GM19193 (cell line): ENCODE measurements around the gene NKAIN2.

Experiments
- POLR2A ChIP-seq: IDR thresholded peaks from 4 replicates; pipeline ENCODE4 v1.6.1; 2011; ENCODE audit not compliant: insufficient read depth, insufficient read length; ENCODE audit errors: extremely low read depth

The NKAIN2 gene

DNA sequence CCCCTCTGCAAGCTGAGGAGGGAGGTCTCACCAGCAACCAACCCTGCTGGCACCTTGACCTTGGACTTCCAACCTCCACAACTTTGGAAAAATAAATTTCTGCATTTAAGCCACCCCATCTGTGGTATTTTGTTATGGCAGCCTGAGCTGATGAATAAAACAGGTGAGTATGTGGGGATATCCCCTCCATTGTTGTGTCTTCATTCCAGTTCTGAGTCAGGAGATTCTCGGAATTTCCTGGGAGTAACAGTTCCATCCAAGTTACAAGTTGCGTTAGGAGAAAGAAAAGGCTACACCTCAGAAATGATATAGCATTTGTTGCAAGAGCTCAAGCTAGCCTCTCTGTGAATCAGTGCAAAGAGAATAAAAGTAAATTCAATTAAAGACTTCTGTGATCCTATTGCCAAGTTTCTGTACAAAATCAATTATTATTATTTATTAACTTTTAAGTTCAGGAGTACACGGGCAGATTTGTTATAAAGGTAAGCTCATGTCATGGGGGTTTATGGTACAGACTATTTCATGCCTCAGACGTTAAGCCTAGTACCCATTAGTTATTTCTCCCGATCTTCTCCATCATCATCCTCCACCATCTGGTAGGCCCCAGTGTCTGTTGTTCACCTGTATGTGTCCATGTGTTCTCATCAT, 153.0 kb downstream of the NKAIN2 start:
- TF ChIP-seq POLR2A = no peak

DNA sequence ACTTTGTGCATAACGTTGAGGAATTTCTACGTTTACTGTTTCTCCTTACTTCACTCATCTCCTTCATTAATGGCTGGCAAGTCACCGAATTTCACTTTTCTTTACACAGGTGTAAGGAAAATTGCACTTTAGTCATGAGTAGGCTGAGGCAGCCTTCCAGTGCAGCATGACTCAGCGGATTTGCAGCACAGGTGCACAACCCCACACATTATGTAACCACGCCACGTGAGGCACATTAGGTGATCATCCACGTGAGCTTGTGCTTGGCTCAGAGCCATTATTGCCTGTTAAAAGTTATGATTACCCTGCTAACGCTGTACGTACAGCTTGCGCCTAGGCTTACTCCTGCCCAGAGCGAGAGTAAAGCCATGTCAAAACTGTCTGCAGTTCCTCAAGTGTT, 158.8 kb downstream of the NKAIN2 start:
- TF ChIP-seq POLR2A = no peak

DNA sequence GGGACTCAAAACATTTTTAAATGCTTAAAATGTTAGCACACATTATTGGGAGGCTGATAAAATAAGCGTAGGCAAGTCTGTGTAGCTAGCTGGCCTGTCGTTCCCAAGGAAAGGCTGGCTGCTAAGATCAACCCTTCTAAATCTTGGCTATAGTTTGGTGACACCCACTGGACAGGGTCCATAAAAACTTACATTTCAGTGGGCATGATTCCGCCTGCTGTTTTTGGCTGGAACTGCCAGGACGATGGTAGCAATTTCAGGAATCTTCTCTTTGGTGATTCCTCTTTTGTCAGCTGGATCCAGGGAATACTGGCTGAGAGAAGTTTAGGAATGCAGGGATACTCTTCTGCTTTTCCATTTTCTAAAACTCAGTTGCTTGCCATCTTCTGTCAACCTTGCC, 162.2 kb downstream of the NKAIN2 start:
- TF ChIP-seq POLR2A = no peak

DNA sequence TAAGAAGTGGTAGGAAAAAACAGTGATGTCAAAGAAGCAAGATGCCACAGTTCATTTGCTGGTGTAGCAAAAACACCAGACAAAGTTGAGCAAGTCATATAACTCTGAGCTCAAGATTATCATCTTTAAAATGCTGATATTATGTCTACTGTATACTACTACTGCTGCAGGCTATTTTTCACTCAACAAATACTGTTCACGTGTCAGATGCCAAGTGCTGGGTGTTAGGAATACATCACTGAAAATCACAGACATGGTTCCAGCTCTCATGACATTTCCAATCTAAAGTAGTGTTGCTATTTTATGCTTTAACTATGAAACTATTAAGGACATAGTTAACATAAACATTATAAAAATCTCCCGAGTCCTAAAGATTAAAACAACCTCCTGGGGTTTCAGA, 163.0 kb downstream of the NKAIN2 start:
- TF ChIP-seq POLR2A = no peak

DNA sequence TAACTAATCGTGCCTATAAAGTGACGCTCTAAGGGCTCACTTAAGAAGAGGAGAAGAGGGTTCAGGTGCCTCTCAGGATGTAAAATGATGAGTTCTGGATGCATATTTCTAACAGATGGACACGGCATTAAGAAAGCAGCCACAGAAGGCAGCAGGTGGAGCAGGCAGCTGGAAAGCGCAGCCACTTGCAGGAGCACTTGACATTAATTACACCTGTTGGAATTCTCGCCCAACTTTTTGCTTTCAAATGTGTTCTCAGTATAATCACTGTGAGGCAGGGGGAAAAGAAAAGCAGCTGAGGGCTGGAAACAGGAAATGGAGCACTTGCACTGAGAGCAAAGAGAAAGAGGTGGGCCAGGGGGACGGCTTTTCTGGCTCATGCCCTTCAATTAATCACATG, 164.2 kb downstream of the NKAIN2 start:
- TF ChIP-seq POLR2A = no peak

DNA sequence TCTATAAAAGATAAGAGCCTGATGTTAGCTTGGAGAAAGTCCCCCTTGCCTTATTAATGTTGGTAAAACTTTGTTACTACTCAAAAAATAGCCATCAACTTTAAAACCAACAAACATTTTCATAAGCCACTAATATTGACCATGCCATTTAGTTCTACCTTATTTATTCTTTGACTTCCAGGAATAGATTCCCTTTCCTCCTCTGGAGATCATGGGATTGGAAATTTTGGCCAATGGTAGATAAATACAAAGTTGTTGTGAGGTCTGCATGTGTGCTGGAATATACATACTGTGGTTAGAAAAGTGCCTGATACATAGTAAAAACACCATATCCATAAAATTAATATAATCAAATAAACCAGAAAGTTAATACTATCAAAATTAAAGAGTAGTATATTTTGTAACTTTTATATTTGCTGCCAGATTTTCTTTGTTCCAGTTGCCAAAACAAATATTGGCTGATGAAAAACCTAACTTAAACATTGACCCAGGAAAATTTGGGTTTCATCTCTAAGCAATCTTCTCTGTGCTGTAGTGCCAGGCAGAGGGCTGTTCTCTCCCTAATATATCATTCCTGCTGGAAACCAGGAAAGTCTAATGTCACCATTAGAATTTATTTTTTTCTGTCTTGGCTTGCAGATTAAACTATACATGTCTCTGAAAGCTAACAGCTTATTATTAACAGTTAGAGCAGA, 169.1 kb downstream of the NKAIN2 start:
- no peak for TF ChIP-seq POLR2A

DNA sequence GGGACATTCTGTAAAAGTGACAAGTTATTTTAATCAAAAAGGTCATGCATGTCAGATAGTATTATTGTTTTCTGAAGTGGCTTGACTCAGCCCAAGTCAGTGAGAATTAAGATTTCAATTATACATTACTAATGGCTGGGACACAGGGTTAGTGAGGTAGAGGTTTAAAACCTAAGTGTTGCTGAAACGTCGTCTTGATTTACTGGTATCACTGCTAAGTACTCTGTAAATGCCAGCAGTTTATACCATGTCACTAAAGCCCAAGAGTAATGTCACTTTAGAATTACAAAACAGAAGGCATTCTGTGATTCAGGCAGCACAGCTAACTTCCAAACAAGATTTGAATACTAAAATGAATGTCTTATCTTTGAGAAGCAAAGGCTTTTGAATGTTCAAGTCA, 176.6 kb downstream of the NKAIN2 start:
- no peak for TF ChIP-seq POLR2A

DNA sequence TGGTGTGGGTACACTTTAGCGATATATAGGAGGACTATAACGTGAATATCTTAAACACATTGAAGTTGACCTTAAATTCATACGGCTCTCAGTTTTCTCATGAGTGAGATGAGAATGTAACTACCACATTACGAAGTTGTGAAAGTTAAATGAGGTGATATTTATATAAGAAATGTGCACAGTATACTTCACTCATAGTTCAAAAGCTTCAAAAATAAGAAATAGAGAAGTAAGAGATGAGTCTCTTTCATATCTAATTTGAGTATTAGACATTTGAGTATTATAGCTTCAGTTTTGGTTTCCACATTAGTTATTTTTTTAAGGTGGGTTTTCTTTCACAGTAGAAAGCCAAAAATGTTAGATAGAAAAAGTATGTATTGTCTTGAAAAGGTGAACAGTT, 183.3 kb downstream of the NKAIN2 start:
- TF ChIP-seq POLR2A = no peak

DNA sequence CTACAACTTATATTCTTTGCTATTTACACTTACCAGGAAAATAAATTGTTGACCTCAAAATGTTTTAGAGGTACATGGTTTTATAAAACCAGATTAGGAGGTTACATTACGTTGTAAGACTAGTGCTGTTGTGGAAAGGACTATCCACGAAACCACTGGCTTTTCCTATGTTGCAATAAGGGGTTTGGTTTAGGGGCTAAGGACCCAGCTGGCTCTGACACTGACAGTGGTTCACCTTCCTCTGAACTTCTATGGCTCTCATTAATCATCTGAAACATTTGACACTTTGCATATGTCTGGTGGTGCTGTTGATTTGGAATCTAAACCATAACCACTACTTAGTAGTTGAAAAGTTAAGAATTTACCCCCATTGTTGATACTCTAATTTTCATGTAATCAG, 186.7 kb downstream of the NKAIN2 start:
- no peak for TF ChIP-seq POLR2A

DNA sequence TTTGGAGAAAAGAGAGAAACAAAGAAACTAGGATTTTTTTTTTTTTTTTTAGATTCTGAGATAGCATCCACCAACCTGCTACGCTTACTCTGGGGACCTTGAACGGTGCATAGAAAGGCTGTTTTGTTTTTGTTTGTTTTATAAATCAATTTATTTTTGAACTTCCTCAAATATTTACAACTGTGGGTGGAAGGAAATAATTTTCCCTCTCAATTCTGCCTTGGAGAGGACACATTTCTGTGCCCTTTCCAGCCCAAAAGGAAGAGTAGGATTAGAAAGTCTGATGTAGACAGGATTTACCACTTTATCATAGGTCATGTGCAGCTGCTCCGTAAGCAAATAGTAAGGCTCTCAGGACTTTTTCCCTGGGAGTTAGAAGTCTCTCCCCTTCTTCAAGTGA, 190.5 kb downstream of the NKAIN2 start:
- TF ChIP-seq POLR2A = no peak

DNA sequence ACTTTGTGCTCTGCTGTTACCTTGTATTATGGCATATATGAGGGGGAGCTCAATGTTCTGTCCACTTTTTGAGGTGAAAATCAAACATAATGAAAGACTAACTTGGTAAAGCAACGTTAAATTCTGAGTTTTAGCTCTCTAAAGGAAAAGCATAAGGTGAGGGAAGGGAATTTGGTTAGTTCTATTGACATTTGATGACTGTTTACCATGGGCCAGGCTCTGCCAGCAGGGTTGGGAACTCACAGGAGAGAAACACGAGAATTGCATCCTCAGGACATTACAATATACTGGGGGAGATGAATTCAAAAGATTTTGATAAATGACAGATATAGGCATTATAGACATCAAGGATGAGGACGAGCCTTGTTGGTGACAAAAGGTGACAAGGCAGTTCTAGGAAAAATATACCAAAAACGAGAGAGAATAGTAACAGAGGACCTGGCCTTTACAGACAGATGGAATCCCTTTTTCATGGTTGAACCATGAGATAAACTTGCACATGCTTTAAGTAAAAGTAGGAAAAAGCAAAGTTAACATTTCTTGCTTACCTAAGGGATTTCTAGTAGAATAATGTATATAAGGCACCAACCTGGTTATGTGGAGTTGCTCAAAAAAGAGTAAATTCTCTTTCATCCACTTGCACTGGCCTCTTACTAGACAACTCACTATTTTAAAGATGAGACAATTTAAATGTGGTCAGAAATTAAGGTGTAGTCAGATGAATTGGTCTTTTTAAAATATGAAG, 191.4 kb downstream of the NKAIN2 start:
- TF ChIP-seq POLR2A = no peak

DNA sequence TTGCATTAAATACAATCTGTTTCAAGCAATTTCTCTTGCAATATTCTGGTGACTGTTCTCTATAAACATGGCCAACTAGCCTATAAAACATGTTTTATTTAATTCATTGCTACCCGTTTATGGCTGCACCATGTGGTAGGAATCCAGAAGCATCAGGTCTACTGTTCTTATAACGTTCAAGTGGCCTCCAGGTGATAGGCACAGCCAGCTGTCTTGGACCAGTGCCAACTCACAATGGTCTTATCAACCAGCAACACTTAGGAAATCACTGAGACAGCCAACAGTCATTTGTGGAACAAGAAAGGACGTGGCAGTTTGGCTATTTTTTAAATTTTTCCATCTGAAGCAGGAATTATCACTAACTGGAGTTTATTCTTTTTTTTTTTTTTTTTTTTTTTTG, 193.6 kb downstream of the NKAIN2 start:
- no peak for TF ChIP-seq POLR2A

DNA sequence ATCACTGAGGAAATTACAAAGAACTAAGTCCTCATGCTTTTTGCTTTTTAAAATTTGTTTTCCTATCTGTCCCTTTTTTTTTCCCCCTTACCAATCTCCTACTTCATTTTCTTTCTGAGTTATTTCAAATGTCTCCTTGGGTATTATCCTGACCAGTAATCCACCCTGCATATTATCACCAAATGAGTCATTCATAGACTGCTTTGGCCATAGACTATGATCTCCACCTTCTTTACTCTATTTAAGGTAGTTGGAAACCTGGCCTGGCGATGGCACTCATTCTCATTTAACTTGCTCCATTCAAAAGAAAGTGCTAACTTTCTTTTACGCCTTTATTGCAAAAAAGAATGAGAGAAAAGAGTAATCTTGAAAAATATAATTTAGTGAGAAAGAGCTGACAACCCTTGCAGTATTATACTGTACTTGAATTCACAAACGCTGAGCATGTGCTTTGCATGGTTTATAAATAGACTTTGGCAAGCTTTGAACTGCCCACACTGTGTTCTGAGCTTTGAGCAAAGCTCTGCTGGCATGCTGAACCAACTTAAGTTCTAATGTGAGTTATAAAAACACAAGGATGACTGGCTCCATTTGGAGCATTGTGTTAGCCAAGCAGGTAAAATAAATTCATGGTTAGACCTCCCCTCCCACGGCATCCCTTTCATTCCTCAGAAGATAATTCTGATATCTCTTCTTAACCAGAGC, 198.9 kb downstream of the NKAIN2 start:
- no peak for TF ChIP-seq POLR2A

DNA sequence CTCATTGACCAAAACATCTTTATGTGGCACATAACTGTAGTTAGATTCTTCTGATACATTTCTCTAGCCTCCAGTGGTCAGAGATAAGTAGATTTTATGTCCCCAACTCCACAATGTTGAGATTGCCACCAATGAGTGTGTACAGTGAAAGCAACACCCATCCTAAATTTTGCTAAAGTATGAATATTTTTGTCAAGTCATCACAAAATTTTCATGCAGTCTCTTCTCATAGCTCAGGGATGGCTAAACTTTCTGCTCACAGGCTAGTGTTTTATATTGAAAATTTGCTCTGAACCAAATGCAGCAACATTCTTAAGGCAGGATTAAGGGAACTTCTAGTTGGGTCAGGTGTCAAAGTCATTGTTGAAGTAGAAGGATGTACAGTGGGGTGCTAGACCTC, 203.6 kb downstream of the NKAIN2 start:
- TF ChIP-seq POLR2A = no peak
